GM23338 (cell line): Measurements from ENCODE around the gene ITGA8. TPM values are rescaled to one million over a fixed set of nuclear protein-coding genes. Genes with fewer than 3 reads are reported as not detected.

ENCODE experiments used
- ATAC-seq: fragments of 200-7000 bp; cut with Tn5 transposase; 3 replicates; pipeline ENCODE4 v1.9.1; 2020
- DNase-seq: peaks from one replicate; pipeline ENCODE4 v3.0.0-alpha.2; 2015; ENCODE audit warnings: low spot score
- H2AFZ ChIP-seq: fragments of 200-600 bp; sonication (generic); 2 replicates; pipeline ENCODE4 v1.8.0; 2016; ENCODE audit warnings: antibody characterized with exemption, mild to moderate bottlenecking, moderate library complexity
- H3F3A ChIP-seq: fragments of 200-600 bp; sonication (generic); replicated peaks from 2 replicates; pipeline ENCODE4 v1.8.0; 2017; ENCODE audit warnings: antibody characterized with exemption, mixed run types, low read depth
- H3K27ac ChIP-seq: fragments of 200-600 bp; sonication (generic); 2 replicates; pipeline ENCODE4 v1.6.1; 2016; ENCODE audit warnings: low read depth
- H3K27me3 ChIP-seq: fragments of 200-600 bp; sonication (generic); 2 replicates; pipeline ENCODE4 v1.8.0; 2016; ENCODE audit warnings: mild to moderate bottlenecking, mixed run types, moderate library complexity; ENCODE audit not compliant: insufficient read depth
- H3K36me3 ChIP-seq: fragments of 200-600 bp; sonication (generic); 2 replicates; pipeline ENCODE4 v1.8.0; 2016; ENCODE audit warnings: mild to moderate bottlenecking; ENCODE audit not compliant: insufficient read depth
- H3K4me1 ChIP-seq: fragments of 200-600 bp; sonication (generic); 2 replicates; pipeline ENCODE4 v1.8.0; 2016; ENCODE audit warnings: mild to moderate bottlenecking, moderate library complexity; ENCODE audit not compliant: insufficient read depth
- H3K4me2 ChIP-seq: fragments of 200-600 bp; sonication (generic); 2 replicates; pipeline ENCODE4 v1.7.1; 2017; ENCODE audit warnings: mixed run types
- H3K4me3 ChIP-seq: fragments of 200-600 bp; sonication (generic); 2 replicates; pipeline ENCODE4 v1.6.1; 2016; ENCODE audit warnings: mixed run types
- H3K79me2 ChIP-seq: fragments of 200-600 bp; sonication (generic); replicated peaks from 2 replicates; pipeline ENCODE4 v1.8.0; 2017; ENCODE audit warnings: mild to moderate bottlenecking; ENCODE audit not compliant: insufficient read depth
- H3K9me2 ChIP-seq: fragments of 200-600 bp; sonication (generic); 2 replicates; pipeline ENCODE4 v1.8.0; 2017; ENCODE audit not compliant: insufficient read depth
- H4K20me1 ChIP-seq: fragments of 200-600 bp; sonication (generic); replicated peaks from 2 replicates; pipeline ENCODE4 v1.8.0; 2017; ENCODE audit warnings: mild to moderate bottlenecking; ENCODE audit not compliant: insufficient read depth
- H3K27ac Mint-ChIP-seq: 2 replicates; pipeline ENCODE4 v1.8.0; 2020; ENCODE audit warnings: inconsistent platforms, mild to moderate bottlenecking, moderate library complexity, mixed read lengths
- H3K27me3 Mint-ChIP-seq: 3 replicates; pipeline ENCODE4 v1.8.0; 2022; ENCODE audit warnings: low read depth, mild to moderate bottlenecking, moderate library complexity, mixed read lengths, inconsistent platforms; ENCODE audit not compliant: insufficient read depth, poor library complexity
- H3K36me3 Mint-ChIP-seq: 3 replicates; pipeline ENCODE4 v1.8.0; 2021; ENCODE audit warnings: low read depth, mild to moderate bottlenecking, inconsistent platforms, moderate library complexity, mixed read lengths
- H3K4me1 Mint-ChIP-seq: 3 replicates; pipeline ENCODE4 v1.8.0; 2020; ENCODE audit warnings: mild to moderate bottlenecking, inconsistent platforms, mixed read lengths
- H3K4me3 Mint-ChIP-seq: 3 replicates; pipeline ENCODE4 v1.8.0; 2021; ENCODE audit warnings: moderate library complexity, mild to moderate bottlenecking, inconsistent platforms, mixed read lengths
- H3K9me3 Mint-ChIP-seq: 3 replicates; pipeline ENCODE4 v1.8.0; 2020; ENCODE audit warnings: moderate library complexity, mild to moderate bottlenecking, inconsistent platforms, mixed read lengths
- CREB1 ChIP-seq: fragments of 250-450 bp; sonication (Bioruptor Pico); IDR thresholded peaks from 2 replicates; pipeline ENCODE4 v1.5.0; 2020; ENCODE audit warnings: low read depth, mild to moderate bottlenecking, moderate library complexity
- ETS1 ChIP-seq: IDR thresholded peaks from 2 replicates; pipeline ENCODE4 v1.6.1; 2016; ENCODE audit warnings: antibody characterized with exemption
- EZH2 ChIP-seq: fragments of 200-600 bp; sonication (generic); IDR thresholded peaks from one replicate; pipeline ENCODE4 v1.8.0; 2017; ENCODE audit warnings: antibody characterized with exemption, mild to moderate bottlenecking, low read depth; ENCODE audit not compliant: unreplicated experiment
- EZH2phosphoT487 ChIP-seq: fragments of 200-600 bp; sonication (generic); IDR thresholded peaks from one replicate; pipeline ENCODE4 v1.8.1; 2018; ENCODE audit warnings: antibody characterized with exemption; ENCODE audit not compliant: unreplicated experiment
- JUNB ChIP-seq: IDR thresholded peaks from one replicate; pipeline ENCODE4 v1.6.1; 2016; ENCODE audit warnings: antibody characterized with exemption; ENCODE audit not compliant: unreplicated experiment
- NANOG ChIP-seq: IDR thresholded peaks from 2 replicates; pipeline ENCODE4 v1.6.1; 2016; ENCODE audit warnings: antibody characterized with exemption, borderline replicate concordance
- POLR2AphosphoS5 ChIP-seq: IDR thresholded peaks from 2 replicates; pipeline ENCODE4 v1.6.1; 2016; ENCODE audit warnings: antibody characterized with exemption, low read depth
- STAT1 ChIP-seq: IDR thresholded peaks from one replicate; pipeline ENCODE4 v1.6.1; 2016; ENCODE audit warnings: antibody characterized with exemption; ENCODE audit not compliant: unreplicated experiment
- ZNF114 ChIP-seq: fragments of 250-450 bp; sonication (Bioruptor Pico); IDR thresholded peaks from 2 replicates; pipeline ENCODE4 v1.5.0; 2020; ENCODE audit warnings: mild to moderate bottlenecking, moderate library complexity
- ZNF331 ChIP-seq: fragments of 250-450 bp; sonication (Bioruptor Pico); IDR thresholded peaks from 2 replicates; pipeline ENCODE4 v1.5.0; 2020; ENCODE audit warnings: low read depth, mild to moderate bottlenecking, moderate library complexity
- polyA plus RNA-seq: library from polyadenylated mRNA; unstranded; fragments of >200 nt; fragmentation: Nextera tagmentation; extraction: Ambion mirVana; gene quantifications from 2 replicates; pipeline ENCODE4 v1.2.1, GENCODE V29; 2016
- total RNA-seq: library from RNA; depleted of rRNA; stranded (reverse); fragments of >200 nt; shearing (Covaris generic); gene quantifications from 2 replicates; pipeline ENCODE4 v1.2.3, GENCODE V29; 2014
- TF ChIP-seq, protein P1 (sequence below): fragments of 250-450 bp; sonication (Bioruptor Pico); IDR thresholded peaks from 2 replicates; pipeline ENCODE4 v1.5.0; 2020; ENCODE audit warnings: mild to moderate bottlenecking, moderate library complexity
- TF ChIP-seq, protein P2 (sequence below): IDR thresholded peaks from one replicate; pipeline ENCODE4 v1.6.1; 2018; ENCODE audit warnings: antibody characterized with exemption; ENCODE audit not compliant: unreplicated experiment
- TF ChIP-seq, protein P3 (sequence below), 2 experiments: fragments of 200-600 bp in 1 of 2; sonication (generic) in 1 of 2; conservative IDR thresholded peaks; 2 replicates each; pipeline versions ENCODE4 v1.5.1 to v1.6.1; 2016 to 2017; ENCODE audit warnings: antibody characterized with exemption in 2 of 2, low read depth in 2 of 2, mild to moderate bottlenecking in 2 of 2, moderate library complexity in 1 of 2

The ITGA8 gene
- total and polyA plus RNA-seq, 2 experiments from 2014 or later: not detected

- Mint-ChIP-seq H3K36me3 (no peaks in the 10 kb centered on the region), H3K27me3 (no peaks in the 10 kb centered on the region), H3K4me3 (no peak overlapping the region), H3K9me3 (no peaks in the 10 kb centered on the region), H3K4me1 (no peaks in the 10 kb centered on the region), H3K27ac (no peak overlapping the region)
- Histone ChIP-seq H3F3A (no peaks in the 10 kb centered on the region), H3K4me2 (no peak overlapping the region), H3K27me3 (no peaks in the 10 kb centered on the region), H3K27ac (no peak overlapping the region), H3K36me3 (no peaks in the 10 kb centered on the region), H3K4me3 (no peak overlapping the region), H2AFZ (0 out of 2 replicates have a peak overlapping the region, but pooled peaks have one; percentile 7), H3K79me2 (no peaks in the 10 kb centered on the region), H3K9me2 (no peaks in the 10 kb centered on the region), H4K20me1 (no peaks in the 10 kb centered on the region), H3K4me1 (no peaks in the 10 kb centered on the region)
- no peak for ATAC-seq
- no peak for DNase-seq
- no peak for TF ChIP-seq NANOG
- TF ChIP-seq, protein P1, sequence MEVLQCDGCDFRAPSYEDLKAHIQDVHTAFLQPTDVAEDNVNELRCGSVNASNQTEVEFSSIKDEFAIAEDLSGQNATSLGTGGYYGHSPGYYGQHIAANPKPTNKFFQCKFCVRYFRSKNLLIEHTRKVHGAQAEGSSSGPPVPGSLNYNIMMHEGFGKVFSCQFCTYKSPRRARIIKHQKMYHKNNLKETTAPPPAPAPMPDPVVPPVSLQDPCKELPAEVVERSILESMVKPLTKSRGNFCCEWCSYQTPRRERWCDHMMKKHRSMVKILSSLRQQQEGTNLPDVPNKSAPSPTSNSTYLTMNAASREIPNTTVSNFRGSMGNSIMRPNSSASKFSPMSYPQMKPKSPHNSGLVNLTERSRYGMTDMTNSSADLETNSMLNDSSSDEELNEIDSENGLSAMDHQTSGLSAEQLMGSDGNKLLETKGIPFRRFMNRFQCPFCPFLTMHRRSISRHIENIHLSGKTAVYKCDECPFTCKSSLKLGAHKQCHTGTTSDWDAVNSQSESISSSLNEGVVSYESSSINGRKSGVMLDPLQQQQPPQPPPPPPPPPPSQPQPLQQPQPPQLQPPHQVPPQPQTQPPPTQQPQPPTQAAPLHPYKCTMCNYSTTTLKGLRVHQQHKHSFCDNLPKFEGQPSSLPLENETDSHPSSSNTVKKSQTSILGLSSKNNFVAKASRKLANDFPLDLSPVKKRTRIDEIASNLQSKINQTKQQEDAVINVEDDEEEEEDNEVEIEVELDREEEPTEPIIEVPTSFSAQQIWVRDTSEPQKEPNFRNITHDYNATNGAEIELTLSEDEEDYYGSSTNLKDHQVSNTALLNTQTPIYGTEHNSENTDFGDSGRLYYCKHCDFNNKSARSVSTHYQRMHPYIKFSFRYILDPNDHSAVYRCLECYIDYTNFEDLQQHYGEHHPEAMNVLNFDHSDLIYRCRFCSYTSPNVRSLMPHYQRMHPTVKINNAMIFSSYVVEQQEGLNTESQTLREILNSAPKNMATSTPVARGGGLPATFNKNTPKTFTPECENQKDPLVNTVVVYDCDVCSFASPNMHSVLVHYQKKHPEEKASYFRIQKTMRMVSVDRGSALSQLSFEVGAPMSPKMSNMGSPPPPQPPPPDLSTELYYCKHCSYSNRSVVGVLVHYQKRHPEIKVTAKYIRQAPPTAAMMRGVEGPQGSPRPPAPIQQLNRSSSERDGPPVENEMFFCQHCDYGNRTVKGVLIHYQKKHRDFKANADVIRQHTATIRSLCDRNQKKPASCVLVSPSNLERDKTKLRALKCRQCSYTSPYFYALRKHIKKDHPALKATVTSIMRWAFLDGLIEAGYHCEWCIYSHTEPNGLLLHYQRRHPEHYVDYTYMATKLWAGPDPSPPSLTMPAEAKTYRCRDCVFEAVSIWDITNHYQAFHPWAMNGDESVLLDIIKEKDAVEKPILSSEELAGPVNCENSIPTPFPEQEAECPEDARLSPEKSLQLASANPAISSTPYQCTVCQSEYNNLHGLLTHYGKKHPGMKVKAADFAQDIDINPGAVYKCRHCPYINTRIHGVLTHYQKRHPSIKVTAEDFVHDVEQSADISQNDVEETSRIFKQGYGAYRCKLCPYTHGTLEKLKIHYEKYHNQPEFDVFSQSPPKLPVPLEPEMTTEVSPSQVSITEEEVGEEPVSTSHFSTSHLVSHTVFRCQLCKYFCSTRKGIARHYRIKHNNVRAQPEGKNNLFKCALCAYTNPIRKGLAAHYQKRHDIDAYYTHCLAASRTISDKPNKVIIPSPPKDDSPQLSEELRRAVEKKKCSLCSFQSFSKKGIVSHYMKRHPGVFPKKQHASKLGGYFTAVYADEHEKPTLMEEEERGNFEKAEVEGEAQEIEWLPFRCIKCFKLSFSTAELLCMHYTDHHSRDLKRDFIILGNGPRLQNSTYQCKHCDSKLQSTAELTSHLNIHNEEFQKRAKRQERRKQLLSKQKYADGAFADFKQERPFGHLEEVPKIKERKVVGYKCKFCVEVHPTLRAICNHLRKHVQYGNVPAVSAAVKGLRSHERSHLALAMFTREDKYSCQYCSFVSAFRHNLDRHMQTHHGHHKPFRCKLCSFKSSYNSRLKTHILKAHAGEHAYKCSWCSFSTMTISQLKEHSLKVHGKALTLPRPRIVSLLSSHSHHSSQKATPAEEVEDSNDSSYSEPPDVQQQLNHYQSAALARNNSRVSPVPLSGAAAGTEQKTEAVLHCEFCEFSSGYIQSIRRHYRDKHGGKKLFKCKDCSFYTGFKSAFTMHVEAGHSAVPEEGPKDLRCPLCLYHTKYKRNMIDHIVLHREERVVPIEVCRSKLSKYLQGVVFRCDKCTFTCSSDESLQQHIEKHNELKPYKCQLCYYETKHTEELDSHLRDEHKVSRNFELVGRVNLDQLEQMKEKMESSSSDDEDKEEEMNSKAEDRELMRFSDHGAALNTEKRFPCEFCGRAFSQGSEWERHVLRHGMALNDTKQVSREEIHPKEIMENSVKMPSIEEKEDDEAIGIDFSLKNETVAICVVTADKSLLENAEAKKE (CRISPR knock-in tag): no peak
- TF ChIP-seq, protein P2, sequence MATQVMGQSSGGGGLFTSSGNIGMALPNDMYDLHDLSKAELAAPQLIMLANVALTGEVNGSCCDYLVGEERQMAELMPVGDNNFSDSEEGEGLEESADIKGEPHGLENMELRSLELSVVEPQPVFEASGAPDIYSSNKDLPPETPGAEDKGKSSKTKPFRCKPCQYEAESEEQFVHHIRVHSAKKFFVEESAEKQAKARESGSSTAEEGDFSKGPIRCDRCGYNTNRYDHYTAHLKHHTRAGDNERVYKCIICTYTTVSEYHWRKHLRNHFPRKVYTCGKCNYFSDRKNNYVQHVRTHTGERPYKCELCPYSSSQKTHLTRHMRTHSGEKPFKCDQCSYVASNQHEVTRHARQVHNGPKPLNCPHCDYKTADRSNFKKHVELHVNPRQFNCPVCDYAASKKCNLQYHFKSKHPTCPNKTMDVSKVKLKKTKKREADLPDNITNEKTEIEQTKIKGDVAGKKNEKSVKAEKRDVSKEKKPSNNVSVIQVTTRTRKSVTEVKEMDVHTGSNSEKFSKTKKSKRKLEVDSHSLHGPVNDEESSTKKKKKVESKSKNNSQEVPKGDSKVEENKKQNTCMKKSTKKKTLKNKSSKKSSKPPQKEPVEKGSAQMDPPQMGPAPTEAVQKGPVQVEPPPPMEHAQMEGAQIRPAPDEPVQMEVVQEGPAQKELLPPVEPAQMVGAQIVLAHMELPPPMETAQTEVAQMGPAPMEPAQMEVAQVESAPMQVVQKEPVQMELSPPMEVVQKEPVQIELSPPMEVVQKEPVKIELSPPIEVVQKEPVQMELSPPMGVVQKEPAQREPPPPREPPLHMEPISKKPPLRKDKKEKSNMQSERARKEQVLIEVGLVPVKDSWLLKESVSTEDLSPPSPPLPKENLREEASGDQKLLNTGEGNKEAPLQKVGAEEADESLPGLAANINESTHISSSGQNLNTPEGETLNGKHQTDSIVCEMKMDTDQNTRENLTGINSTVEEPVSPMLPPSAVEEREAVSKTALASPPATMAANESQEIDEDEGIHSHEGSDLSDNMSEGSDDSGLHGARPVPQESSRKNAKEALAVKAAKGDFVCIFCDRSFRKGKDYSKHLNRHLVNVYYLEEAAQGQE: no peak
- TF ChIP-seq ZNF331 (CRISPR knock-in tag): no peak
- no peak for TF ChIP-seq EZH2
- no peak for TF ChIP-seq STAT1
- no peak for TF ChIP-seq ZNF114
- TF ChIP-seq, protein P3, sequence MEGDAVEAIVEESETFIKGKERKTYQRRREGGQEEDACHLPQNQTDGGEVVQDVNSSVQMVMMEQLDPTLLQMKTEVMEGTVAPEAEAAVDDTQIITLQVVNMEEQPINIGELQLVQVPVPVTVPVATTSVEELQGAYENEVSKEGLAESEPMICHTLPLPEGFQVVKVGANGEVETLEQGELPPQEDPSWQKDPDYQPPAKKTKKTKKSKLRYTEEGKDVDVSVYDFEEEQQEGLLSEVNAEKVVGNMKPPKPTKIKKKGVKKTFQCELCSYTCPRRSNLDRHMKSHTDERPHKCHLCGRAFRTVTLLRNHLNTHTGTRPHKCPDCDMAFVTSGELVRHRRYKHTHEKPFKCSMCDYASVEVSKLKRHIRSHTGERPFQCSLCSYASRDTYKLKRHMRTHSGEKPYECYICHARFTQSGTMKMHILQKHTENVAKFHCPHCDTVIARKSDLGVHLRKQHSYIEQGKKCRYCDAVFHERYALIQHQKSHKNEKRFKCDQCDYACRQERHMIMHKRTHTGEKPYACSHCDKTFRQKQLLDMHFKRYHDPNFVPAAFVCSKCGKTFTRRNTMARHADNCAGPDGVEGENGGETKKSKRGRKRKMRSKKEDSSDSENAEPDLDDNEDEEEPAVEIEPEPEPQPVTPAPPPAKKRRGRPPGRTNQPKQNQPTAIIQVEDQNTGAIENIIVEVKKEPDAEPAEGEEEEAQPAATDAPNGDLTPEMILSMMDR (conservative IDR thresholded peaks at IDR 0.05; ENCODE audit: low read depth in 2 of 2): no peak
- TF ChIP-seq ETS1: no peak
- no peak for TF ChIP-seq EZH2phosphoT487
- TF ChIP-seq JUNB: no peak
- no peak for TF ChIP-seq POLR2AphosphoS5
- TF ChIP-seq CREB1 (CRISPR knock-in tag): no peak
These were observed 92.0 kb downstream of the ITGA8 start for GRCh38 chr10:15627617-15628196.
